GM18858 (cell line): Measurements from ENCODE around the gene PLSCR2.
"Not testable (repeated sequence)": the region's sequence is repeated elsewhere in the genome, so short reads cannot be mapped to it uniquely, and the experiment has no call there.

Source experiments
- ATAC-seq: cut with Tn5 transposase; IDR thresholded peaks from one replicate; pipeline ENCODE4 v1.9.1; 2021; ENCODE audit not compliant: unreplicated experiment

The PLSCR2 gene

GRCh38 chr3:146491303-146491702 is 21.9 kb upstream of the PLSCR2 start:
- no peak for ATAC-seq

- no peak for ATAC-seq
These were observed 15.9 kb upstream of the PLSCR2 start for GRCh38 chr3:146485297-146485696.

DNA sequence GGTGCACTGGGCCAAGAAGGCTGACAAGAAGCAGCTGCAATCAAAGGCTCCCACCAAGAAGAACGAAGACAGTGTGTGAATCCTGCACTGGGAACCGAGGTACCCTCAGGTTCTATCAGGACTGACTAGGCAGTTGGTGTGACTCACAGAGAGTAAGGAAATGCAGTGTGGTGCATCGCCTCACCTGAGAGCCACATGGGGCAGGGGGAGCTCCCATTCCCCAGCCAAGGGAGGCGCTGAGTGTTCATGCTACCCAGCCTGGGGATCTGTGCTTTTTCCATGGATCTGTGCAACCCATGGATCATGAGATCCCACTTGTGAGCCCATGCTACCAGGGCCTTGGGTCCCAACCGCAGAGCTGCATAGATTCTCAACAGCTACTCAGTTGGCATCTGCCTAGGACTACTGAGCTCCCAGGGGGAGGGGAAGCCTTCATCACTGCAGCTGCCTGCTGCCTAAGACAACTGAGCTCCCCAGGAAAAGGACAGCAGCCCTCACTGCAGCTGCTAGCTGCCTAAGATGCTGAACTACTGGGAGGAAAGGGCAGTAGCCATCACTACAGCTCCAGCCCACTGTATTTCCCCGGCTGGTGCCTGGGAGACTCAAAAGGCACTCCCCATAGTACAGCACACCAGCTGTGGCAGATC is 6.9 kb upstream of the PLSCR2 start:
- no peak for ATAC-seq

GRCh38 chr3:146474976-146475375 is 5.6 kb upstream of the PLSCR2 start:
- not testable (repeated sequence) for ATAC-seq

DNA sequence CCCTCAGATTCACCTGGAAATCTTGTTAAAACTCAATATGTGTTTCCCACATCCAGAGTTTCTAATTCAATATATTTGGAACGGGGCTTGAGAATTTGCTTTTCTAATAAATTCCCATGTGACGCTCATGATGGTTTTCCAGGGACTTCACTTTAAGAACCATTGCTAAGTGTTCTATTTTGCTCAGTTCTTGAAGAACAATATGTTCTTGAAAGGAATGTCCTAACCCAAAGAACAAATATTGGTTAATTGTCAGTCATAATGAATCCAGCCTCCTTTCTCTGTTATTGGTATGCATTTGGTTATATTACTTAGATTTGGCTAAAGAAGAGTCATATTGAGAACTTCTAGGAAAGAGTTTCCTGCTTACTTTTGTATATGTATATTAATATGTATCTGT is 4.4 kb upstream of the PLSCR2 start:
- ATAC-seq = no peak

DNA sequence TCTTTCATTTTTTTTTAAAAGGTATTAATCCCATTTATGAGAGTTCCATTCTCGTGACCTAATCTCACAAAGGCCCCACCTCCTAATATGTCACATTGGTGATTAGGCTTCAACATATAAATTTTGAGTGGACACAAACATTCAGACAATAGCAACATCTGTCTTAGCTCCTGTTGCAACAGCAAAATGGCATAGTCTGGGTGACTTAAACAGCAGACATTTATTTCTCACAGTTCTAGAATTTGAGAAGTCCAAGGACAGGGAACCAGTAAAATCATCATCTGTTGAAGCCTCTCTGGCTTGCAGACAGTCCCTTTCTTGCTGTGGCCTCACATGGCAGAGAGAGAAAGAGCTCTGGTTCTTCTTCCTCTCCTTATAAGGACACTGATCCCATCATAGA is 3.2 kb upstream of the PLSCR2 start:
- no peak for ATAC-seq

DNA sequence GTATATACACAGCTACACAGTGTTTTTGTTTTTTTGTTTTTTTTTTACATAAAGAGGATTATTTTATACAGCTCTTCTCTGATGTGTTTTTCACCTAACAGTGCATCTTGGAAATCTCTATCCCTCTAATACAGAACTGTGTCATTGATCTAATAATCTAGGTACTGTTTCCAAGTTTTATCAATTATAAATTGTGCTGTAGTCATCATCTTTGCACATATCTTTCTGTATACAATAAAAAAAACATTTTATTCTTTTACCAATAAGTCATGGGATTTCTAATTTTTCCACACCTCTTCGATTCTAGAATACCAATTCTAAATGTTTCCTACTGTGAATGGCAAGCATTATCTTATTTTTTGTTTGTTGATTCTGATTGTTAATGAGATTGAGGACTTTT is 1.7 kb upstream of the PLSCR2 start:
- no peak for ATAC-seq

DNA sequence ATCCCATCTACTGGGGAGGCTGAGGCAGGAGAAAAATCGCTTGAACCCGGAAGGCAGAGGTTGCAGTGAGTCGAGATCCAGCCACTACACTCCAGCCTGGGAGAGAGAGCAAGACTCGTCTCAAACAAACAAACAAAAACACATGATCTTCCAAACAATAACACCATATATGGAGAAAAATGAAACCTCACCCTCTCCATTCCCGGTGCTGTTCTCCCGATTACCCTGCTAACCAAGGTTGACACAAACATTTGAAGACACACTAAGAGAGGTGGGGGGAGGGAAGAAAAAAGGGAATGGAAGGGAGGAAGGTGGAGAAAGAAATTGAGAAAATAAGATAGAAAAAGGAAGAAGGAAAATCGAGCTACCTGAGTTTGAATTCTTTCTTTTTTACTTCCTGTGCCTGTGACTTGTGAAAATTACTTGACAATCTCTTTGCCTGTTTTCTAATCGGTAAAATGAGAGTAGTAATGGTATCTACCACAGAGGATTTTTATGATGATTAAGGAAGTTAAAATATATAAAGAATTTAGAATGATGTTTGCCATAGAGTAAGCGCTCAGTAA is 1.1 kb upstream of the PLSCR2 start:
- no peak for ATAC-seq

GRCh38 chr3:146468671-146469149 is 651 bp downstream of the PLSCR2 start:
- ATAC-seq = no peak

DNA sequence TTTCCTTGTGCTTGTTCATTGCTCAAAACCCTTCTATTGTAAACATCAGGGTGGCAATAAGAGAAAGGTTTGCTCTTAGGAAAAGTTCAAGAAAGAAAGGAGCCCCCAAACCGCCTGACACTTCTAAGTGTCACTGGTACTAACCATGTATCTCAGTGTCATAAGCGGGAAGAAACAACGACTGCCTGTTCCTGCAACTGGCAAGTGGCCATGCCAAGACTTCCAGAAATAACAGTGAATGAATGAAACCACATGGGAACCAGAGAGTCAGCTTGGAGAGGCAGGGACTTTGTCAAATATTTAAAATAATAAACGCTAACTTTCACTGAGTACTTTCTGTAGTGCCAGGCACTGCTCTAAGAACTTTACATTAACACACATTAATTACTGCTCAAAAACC is 1.1 kb downstream of the PLSCR2 start:
- no peak for ATAC-seq

DNA sequence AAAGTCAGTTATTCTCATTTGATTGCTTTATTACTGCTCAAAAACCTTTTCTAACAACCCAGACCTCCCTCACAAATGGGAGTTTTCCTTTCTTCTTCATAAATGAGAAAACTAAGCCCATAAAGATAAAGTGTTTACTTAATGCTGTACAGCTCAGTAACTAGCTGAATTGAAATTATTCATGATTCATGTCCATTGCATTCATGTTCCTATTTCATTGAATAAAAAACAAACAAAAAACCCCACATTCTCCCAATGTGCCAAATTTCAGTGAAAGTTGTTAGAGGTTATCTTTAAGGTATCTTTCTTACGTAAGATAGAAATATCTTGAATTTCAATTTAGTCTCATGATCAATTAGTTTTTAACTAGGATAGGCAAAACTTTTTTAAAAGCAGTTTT is 2.8 kb downstream of the PLSCR2 start:
- ATAC-seq = no peak

DNA sequence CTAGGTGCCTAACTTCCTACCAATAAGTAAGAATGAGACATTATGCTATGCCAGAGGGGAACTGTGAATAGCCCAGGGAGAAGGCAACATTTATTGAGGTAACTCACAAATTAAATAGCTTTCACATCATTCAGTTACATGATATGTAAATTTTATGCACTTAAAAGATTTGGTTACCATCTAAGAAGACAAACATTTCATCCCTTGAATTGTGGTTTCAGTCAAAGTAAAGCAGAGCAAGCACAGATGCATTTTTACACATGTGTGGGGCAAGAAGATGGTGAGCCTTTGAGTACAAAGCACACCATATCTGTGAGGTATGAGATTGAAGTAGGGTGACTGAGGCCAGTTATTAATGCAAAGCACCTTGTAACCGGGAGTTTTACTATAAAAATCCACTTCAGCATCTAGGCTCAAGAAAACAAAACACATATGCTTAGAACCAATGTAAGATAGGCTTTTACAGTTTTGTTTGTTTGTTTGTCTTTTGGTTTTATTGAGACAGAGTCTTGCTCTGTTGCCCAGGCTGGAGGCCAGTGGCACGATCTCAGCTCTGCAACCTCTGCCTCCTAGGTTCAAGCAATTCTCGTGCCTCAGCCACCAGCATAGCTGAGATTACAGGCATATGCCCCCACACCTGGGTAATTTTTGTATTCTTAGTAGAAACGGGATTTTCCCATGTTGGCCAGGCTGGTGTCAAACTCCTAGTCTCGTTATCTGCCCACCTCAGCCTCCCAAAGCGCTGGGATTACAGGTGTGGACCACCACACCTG is 3.5 kb downstream of the PLSCR2 start:
- no peak for ATAC-seq

DNA sequence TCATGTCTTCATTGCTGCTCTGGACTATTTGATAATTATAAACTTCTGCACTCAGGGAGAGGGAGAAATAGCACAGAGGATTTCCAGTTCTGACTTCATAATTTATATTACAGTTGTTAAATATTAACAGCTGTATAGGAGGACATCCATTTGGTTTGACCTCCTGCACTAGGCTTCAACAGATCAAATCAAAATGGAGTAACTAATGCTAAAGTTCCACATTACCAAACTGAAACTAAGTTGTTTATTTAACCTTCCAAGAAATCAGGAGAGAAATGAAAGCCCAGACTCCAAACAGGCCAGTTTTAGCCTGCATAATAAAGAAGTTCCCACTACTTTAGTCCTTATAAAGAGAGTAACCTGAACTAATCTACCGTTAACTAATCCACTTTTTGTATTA is 4.6 kb downstream of the PLSCR2 start:
- ATAC-seq = no peak

DNA sequence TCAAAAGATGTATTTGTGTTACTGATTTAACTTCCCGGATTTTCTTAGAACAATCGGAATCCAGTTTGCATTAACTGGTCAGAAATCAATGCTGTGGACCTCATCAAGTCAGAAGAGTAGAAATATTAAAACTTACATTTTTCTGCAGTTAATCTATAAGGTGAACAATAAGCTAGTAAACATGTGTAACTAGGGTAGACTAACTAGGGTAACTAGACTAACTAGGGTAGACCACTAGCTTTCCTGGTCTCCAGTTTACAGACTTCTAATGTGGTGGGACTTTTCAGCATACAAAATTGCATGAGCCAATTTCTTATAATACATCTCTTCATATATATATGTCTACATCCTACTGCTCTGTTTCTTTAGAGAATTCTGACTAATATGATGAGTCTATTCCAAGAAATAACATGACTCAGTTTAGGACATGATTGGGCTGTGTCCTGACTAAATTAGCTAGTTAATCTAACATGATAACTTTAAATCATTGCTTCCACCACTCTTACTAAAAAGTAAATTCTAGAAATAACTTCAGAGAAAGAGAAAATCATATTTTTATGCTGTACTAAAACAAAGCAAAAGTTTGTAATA is 5.3 kb downstream of the PLSCR2 start:
- no peak for ATAC-seq

DNA sequence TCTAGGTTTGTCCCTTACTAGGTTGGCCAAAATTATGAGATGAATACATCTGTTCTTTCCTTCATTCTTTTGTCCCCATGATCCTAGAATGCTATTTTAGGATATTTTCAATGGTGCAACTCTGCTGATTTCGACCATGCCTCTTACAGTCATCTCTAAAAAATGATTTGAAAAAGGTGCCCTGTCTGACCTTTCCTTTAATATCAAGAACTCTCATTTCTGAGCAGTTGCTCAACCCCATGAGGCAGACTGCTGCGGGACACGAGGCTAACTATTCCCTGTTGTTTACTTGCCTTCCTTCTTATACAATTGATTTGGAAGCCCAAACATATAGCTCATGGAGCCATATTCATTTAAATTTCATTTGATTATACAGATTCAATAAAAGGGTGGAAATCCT is 14.6 kb downstream of the PLSCR2 start:
- ATAC-seq = no peak

- ATAC-seq = no peak
These were observed 19.7 kb downstream of the PLSCR2 start for GRCh38 chr3:146449613-146450012.

GRCh38 chr3:146449076-146449475 is 20.3 kb downstream of the PLSCR2 start:
- no peak for ATAC-seq

DNA sequence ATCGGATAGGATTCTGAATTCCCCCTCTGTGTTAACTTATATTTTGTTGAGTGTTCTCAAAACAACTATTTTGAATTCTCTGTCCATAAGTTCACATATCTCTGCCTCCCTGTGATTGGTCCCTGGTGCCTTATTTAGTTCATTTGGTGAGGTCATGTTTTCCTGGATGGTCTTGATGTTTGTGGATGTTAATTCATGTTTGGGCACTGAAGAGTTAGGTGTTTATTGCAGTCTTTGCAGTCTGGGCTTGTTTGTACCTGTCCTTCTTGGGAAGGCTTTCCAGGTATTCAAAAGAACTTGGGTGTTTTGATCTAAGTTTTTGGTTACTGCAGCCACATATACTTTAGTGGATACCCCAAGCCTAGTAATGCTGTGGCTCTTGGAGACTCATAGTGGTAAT is 23.3 kb downstream of the PLSCR2 start:
- ATAC-seq = no peak

DNA sequence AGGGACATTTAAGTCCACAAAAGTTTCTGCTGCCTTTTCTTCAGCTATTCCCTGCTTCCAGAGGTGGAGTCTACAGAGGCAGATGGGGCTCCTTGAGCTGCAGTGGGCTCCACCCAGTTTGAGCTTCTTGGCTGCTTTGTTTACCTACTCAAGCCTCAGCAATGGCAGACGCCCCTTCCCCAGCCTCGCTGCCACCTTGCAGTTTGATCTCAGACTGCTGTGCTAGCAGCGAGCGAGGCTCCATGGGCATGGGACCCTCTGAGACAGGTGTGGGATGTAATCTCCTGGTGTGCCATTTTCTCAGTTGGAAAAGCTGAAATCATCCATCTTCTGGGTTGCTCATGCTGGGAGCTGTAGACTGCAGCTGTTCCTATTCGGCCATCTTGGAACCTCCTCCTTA is 29.1 kb downstream of the PLSCR2 start:
- ATAC-seq = not testable (repeated sequence)

DNA sequence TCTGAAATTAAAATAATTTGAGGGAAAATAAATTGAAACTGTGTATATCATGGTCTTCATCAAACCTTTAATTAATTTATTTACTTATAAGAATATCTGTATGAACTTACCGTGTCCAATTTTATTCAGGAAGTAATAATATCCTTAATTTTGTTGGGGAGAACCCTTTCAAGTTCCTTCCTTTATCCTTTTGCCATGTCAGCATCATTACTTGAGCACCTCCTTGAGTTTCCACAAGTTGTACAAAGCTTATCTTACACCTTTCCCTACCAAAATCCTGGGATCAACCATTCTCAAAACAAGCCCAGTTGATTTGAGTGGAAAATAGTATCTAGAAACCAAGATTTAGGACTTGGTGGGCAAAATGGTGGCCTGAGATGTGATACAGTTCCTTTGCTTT is 37.3 kb downstream of the PLSCR2 start:
- ATAC-seq = no peak

DNA sequence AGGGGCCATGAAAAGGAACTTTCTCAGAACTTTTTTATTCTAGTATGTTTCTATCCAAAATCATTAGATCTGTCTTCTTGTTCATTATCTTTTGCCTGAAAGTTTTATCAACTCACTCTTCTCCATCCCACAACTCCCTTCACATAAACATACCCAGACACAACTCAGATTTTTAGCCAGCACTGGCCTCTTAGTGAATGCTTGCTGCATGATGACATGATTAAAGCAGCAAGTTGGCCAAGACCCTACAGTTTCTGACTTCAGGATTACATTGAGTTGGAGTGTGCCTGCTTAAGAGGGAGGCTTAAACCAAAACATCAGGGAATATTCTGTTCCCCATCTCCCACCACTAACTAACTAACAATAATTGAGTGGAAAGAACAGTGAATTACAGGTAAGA is 38.1 kb downstream of the PLSCR2 start:
- no peak for ATAC-seq

- no peak for ATAC-seq
These were observed 44.0 kb downstream of the PLSCR2 start for GRCh38 chr3:146425341-146425740.
